GM12873 (cell line): ENCODE data around the gene HSPB9.

ENCODE experiments used
- CTCF ChIP-seq: IDR thresholded peaks from 2 replicates; pipeline ENCODE4 v1.5.1; 2012; ENCODE audit warnings: low read depth, mild to moderate bottlenecking, moderate library complexity, low read length, control low read depth; ENCODE audit not compliant: insufficient read depth; ENCODE audit errors: missing control alignments

Gene HSPB9

GRCh38 chr17:42094375-42095069, 28.1 kb upstream of the HSPB9 start:
- TF ChIP-seq CTCF, result no peak

- TF ChIP-seq CTCF, result peak; percentile 24
Measured at GRCh38 chr17:42096360-42097111, 26.1 kb upstream of the HSPB9 start.

DNA sequence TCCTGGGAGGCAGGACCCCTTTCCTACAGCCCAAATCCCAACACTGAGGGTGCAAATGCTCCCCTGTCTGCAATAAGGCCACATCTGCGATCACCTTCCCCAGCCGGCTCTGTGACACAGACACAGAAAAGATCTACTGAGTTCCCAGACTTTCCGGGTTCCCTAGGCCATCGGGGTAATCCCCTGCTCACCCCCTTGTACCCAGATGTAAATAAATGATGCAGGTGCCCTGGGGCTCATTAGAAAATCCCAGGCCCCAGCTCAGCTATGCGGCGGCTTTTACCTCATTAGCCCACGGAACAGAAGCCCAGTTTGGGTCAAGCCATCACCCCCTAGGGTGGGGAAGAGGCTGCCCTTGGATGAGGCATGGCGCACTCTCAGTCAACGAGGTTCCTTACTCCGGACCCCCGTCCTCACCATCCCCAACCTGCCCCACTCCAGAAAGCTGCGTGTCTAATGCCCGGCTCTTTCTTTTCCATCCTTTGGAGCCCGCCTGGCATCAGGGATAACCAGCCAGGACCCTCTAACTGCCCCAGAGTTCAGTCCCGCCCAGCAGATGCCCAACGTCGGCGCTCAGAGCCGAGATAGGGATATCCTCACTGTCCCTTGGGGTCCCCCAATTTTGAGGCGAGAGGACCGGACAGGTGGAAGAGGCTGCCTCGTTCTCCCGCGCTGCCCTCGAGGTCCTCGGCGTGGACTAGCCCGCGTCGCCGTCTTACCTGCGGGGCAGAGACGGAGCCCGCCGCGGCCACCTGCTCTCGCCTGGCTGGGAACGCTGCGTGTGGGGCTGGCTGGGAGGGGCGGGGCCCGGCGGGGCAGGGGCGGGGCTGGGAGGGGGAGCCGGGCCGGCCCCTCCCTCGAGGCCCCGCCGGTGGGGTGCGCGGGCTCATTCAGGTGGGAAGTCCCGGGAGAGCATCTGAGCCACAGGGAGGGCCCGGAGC, 24.6 kb upstream of the HSPB9 start, which contains the start of gene ZNF385C:
Gene ZNF385C (minus strand): TSS at position 783 of the 941 bp plus-strand sequence. CDS start 35,417 bp downstream, outside the sequence.
- TF ChIP-seq CTCF, result no peak

DNA sequence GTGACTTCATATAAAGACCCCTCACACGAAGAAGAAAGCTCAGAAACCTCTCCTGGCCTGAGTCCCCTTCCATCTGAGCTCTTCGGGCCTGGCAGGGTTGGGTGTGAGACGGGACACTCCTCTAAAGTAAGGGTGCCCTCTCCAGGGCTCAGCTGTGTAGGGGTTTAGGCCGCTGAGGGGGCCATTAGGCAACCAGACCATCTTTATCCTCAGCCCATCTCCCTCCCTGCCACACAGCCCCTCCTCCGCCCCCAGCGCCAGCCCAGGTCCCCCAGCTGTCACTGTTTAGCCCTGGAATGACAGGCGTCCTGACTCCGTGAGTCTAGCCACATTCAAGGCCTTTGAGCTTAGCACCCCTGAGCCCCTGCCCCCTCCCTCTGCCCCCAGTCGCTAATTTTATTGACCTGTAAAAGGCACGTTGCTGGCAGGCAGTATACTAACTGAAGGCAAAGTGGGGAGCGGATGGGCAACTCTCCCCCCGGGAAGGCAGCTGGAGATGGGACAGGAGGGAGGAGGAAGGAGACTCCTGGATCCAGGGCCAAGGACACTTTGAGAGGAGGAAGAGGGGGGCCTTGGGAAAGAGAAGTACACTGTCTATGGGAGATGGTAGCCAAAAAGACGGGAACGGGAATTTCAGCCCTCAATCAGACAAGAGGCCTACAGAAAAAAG, 23.7 kb upstream of the HSPB9 start:
- no peak for TF ChIP-seq CTCF

GRCh38 chr17:42101513-42102292, 20.9 kb upstream of the HSPB9 start:
- TF ChIP-seq CTCF, result peak; percentile 93

GRCh38 chr17:42103221-42103954, 19.2 kb upstream of the HSPB9 start:
- no peak for TF ChIP-seq CTCF
